ENCODE measurements around the gene TMEM18.

TMEM18 gene

DNA sequence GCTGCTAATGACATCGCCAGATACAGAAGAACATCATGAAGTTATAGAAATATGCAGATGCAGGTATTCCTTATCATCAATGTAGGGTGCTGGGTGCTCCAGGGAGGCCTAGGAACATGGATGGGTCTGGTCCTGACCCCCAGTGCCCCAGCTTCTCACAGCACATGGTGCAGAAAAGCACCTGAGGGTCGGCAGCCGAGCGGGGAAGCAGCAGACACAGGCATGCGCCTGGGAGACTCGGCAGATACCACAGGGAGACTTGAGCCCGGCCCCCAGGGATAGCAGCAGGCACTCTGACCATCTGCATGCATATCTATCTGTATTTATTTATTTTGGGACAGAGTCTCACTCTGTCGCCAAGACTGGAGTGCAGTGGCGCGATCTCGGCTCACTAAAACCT lies 43.2 kb downstream of the TMEM18 start:
- DNase-seq (ENCODE audit: low read depth): no peak

DNA sequence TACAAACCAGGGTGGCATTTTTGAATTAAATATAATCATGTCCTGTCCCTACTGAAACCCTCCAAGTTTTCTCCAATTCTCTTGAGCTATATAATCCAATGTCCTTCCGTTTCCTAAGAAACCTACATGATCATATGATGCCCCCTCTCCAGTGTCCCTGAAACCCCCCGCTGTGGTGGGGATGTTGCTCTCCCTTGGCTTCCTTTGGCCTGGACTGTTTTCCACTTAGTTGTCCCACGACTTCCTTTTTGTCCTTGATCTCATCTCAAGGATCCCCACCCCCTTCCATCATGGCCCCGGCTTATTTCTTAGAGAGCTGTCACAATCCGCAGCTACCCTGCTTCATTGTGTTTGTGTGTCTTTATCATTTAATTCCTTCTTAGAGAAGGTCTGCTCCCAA lies 43.8 kb downstream of the TMEM18 start:
- no peak for DNase-seq (ENCODE audit: low read depth)

GRCh38 chr2:632471-632870 lies 44.7 kb downstream of the TMEM18 start:
- DNase-seq (ENCODE audit: low read depth): no peak

DNA sequence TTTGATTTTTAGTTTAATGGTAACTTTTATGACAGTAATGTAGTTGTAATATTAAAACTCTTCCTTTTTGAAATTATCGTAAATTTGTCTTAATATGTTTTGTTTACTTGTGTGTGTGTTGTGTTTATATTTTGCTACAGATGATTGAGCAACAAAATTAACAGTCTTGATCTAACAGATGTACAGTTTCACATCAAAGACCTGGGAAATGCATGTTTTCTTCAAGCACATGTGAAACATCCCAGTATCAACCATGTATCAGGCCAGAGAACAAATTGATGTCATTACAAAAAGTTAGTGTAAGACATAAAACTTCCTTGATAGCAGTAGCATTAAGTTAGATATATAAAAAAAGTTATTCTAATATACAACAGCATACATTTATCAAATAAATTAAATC lies 45.5 kb downstream of the TMEM18 start:
- DNase-seq (ENCODE audit: low read depth): no peak

- no peak for DNase-seq (ENCODE audit: low read depth)
Observed at GRCh38 chr2:630451-631320, 46.5 kb downstream of the TMEM18 start.

DNA sequence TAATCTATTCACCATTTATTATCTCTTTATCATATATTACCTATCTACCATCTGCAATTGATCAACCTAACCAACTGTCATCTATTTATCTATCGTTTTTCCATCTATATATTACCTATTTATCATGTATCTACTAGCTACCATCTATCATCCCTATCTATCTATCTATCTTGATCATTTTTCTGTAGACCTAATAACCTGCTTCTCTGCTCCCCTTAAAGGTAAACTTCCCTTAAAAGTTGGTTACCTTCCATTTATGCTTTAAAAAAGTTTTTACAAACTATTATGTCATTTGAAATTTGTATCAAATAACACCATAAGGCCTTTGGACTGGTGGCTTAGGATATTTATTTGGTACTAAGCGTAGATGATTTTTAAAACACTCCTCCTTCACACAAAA lies 47.2 kb downstream of the TMEM18 start:
- no peak for DNase-seq (ENCODE audit: low read depth)

DNA sequence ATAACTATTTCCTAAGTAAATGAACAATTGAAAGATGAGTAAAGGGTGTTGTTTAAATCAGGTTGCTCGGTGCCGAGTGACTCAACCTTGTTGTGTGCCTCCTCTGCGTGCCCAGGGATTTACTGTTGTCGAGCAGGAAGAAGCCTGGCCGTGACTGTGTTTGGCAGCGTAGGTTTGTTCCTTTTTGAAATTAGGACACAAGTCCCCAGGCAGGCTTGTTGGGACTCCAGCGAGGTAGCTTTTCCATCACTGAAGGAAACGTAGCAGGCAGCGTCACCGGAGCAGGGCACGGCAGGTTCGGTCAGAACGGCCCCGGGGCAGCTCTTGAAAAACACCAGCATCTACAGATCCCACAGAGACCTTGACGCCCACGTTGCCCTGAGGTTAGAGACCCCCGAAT lies 48.6 kb downstream of the TMEM18 start:
- DNase-seq (ENCODE audit: low read depth): no peak

DNA sequence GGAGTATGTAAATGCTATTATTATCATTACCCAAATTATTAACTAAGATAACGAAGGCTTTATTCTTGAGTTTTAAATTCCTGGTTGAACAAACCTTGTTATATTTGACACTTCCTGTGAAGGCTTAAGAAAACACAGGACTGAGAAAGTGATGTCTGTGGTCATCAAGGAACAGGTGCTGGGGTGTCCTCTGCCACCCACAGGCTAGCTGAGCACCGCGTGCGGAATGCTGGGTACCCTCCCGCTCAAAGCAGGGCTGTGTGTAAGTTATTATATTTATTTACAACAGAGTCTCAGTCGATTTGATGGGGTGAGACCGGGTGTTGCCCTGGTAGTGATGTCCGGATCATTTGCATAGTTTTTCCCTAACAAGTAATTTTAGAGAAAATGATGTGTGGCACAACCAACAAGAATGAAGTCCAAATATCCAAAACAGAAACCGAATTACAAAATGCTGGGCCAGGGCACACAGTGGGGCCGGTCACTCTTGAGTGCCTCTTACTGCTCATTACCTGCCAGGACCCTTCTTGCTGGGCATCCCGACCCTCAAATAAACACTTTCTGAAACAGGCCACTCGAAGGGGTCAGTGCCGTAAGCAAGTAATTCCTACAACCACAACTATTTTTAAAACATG lies 49.2 kb downstream of the TMEM18 start:
- DNase-seq (ENCODE audit: low read depth): no peak

- no peak for DNase-seq (ENCODE audit: low read depth)
Observed at GRCh38 chr2:627340-627709, 49.9 kb downstream of the TMEM18 start.

DNA sequence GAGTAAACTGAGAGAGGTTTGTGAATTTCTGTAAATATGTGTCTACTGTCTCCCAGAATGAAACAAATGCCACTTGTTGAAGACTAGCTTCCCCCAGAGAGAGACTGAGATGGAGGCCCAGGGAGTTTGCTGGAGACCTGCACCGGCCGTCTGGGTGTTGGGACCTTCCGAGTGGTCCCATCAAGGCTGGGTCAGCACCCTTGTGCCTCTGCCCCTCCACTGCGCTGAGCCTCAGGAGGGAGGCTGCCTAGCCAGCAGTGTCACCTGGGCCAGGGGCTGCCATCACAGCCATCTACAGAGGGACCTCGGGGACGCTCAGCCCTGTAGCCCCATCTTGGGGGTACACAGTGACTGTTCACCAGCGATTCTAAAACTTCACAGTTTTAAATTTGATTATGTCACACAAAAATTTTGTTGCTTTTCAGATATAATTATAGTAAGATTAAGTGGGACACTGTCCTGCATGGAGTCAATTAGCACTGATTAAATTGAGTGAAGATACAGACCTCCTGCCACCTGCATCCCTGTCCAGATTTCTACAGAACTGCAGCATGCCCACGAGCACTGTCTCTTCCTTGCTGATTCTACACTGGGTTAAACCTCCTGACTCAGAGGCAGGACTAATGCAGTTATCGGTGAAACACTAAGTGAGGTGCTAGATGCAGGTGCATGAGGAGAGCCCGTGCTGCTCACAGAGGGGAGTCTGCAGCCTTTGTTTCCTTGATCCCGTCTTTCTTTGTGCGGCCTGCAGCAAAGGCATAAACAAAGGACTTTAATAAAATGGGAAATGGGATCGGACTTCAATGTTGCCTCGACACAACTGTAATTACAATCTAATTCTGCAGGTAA lies 50.5 kb downstream of the TMEM18 start:
- no peak for DNase-seq (ENCODE audit: low read depth)

GRCh38 chr2:625415-626333 lies 51.5 kb downstream of the TMEM18 start:
- DNase-seq (ENCODE audit: low read depth): no peak

- no peak for DNase-seq (ENCODE audit: low read depth)
Observed at GRCh38 chr2:624551-625347, 52.5 kb downstream of the TMEM18 start.

GRCh38 chr2:624096-624495 lies 53.1 kb downstream of the TMEM18 start:
- no peak for DNase-seq (ENCODE audit: low read depth)

DNA sequence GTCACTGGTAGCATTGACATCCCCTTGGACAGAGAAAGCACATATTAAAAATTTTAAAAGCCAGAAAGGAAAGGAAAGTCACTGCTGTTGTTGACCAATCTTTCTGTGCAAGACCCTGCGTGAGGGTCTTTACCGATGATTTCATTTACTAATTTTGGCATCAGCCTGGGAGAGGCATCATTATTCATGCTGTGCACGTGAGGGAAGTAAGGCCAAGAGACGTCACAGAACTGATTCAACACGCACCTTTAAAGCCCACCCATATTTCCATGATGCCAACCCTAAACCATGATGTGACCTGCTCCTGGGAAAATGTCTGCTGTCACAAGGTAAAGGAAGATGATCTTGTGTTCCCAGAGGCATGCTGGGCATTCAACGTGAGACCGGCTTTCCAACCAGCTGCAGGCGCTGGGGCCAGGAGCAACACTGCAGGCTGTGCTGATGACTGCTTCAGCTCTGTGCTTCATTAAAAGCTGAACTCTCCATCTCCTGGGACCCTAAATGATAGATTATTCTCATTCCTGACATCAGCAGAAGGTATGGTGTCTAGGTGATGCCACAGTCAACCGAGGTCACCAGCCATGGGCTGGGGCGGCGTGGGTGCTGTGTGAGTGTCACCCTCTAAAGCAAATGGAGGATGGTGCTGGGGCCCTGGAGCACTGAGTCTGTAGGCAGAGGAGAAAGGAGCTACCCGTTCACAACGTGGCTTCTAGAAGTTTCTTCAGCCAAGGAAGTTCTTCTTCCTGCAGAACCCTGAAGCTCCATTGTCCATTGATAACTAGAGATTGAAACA lies 53.9 kb downstream of the TMEM18 start:
- DNase-seq (ENCODE audit: low read depth): no peak

- DNase-seq (ENCODE audit: low read depth): no peak
Observed at GRCh38 chr2:622357-622756, 54.8 kb downstream of the TMEM18 start.

GRCh38 chr2:621303-622099 lies 55.7 kb downstream of the TMEM18 start:
- no peak for DNase-seq (ENCODE audit: low read depth)

DNA sequence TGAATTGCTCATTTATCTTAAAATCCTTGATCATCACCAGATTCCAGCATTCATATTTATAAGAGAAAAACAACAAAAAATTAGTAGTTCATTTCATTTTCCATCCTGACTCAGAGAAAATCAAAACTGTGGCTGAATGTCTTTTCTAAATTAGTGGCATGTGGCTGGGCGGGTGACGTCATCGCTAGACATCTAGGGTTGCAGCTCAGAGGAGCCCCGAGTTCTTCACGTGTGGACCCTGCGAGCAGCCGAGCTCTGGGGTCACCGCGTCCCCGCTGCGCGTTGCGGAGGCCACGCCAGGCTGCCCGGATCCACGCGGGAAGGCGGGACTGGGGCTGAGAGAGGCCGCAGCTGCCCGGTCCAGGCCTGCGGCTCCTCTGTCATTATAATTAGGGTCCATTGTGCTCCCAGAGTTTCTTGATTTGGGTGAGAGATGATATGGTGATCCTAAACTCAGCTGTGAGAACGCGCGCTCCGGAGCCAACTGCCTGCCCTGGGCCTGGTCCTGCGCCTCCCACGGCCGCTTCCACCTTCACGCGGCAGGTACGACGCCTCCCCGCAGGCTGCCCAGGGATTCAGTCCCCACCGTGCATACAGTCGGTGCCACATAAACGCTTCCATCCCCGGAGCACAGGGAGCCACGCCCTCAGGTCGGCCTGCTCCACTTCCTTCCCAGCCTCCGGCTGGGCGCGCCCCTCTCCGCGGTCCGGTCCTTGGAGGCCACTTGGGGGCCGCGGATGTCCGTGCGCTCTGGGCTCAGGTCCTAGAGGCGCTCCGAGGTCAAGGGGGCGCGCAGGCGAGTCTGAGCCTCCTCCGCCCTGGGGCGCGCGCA lies 56.5 kb downstream of the TMEM18 start:
- DNase-seq (ENCODE audit: low read depth): no peak

GRCh38 chr2:620004-620403 lies 57.2 kb downstream of the TMEM18 start:
- no peak for DNase-seq (ENCODE audit: low read depth)
